HL-60 (cell line): ENCODE data around the gene SLC25A17.
"Not testable (repeated sequence)": the region's sequence is repeated elsewhere in the genome, so short reads cannot be mapped to it uniquely, and the experiment has no call there.

Experiments used
- DNase-seq, 2 experiments: peaks; one replicate each; pipeline ENCODE4 v3.0.0-alpha.2; 2010 to 2020; ENCODE audit warnings: low read depth in 1 of 2, low spot score in 1 of 2
- H3K27ac ChIP-seq: fragments of 250-450 bp; sonication (Bioruptor Pico); replicated peaks from 2 replicates; pipeline ENCODE4 v1.5.1; 2020; ENCODE audit warnings: mild to moderate bottlenecking, moderate library complexity
- H3K27me3 ChIP-seq: fragments of 250-450 bp; sonication (Bioruptor Pico); 2 replicates; pipeline ENCODE4 v1.5.1; 2021; ENCODE audit warnings: mild to moderate bottlenecking, moderate library complexity; ENCODE audit not compliant: insufficient read depth, poor library complexity, severe bottlenecking
- H3K4me3 ChIP-seq: replicated peaks from 2 replicates; pipeline ENCODE4 v1.5.1; 2011; ENCODE audit warnings: mild to moderate bottlenecking, control low read depth, low read length; ENCODE audit not compliant: insufficient read depth
- CTCF ChIP-seq: IDR thresholded peaks from one replicate; pipeline ENCODE4 v1.5.1; 2011; ENCODE audit warnings: low read length, control low read depth, inconsistent platforms; ENCODE audit not compliant: insufficient read depth
- GABPA ChIP-seq: IDR thresholded peaks from 2 replicates; pipeline ENCODE4 v1.6.1; 2012; ENCODE audit warnings: low read depth
- POLR2AphosphoS5 ChIP-seq: IDR thresholded peaks from 2 replicates; pipeline ENCODE4 v1.6.1; 2012; ENCODE audit warnings: low read depth
- SPI1 ChIP-seq: IDR thresholded peaks from 2 replicates; pipeline ENCODE4 v1.6.1; 2012; ENCODE audit warnings: low read depth, mild to moderate bottlenecking, borderline replicate concordance
- TF ChIP-seq, protein P1 (sequence below): IDR thresholded peaks from 2 replicates; pipeline ENCODE4 v1.6.1; 2012; ENCODE audit warnings: low read depth; ENCODE audit not compliant: insufficient replicate concordance

The SLC25A17 gene

DNA sequence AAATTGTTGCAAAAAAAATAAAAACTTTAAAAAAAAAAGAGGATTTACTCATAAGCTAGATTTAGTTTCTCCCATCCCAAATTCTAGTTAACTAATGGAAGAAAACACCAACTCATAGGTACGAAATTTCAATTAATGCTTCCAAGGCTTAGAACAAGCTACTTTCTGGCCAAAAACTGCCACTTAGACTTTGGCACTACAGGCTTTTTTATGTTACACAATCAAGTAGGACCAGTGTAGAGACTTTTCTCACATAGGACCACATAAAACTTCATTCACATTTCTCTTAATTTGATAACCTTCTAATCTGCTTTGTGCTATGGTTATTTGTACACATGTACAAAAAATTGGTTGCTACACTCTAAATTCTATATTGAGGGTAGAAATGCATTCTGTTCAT, 34.2 kb upstream of the SLC25A17 start:
- no peak overlapping the region for H3K27ac ChIP-seq
- no peak overlapping the region for H3K4me3 ChIP-seq
- TF ChIP-seq SPI1, result no peak
- TF ChIP-seq GABPA, result no peak
- TF ChIP-seq CTCF, result no peak
- TF ChIP-seq POLR2AphosphoS5, result no peak
- TF ChIP-seq, protein P1, sequence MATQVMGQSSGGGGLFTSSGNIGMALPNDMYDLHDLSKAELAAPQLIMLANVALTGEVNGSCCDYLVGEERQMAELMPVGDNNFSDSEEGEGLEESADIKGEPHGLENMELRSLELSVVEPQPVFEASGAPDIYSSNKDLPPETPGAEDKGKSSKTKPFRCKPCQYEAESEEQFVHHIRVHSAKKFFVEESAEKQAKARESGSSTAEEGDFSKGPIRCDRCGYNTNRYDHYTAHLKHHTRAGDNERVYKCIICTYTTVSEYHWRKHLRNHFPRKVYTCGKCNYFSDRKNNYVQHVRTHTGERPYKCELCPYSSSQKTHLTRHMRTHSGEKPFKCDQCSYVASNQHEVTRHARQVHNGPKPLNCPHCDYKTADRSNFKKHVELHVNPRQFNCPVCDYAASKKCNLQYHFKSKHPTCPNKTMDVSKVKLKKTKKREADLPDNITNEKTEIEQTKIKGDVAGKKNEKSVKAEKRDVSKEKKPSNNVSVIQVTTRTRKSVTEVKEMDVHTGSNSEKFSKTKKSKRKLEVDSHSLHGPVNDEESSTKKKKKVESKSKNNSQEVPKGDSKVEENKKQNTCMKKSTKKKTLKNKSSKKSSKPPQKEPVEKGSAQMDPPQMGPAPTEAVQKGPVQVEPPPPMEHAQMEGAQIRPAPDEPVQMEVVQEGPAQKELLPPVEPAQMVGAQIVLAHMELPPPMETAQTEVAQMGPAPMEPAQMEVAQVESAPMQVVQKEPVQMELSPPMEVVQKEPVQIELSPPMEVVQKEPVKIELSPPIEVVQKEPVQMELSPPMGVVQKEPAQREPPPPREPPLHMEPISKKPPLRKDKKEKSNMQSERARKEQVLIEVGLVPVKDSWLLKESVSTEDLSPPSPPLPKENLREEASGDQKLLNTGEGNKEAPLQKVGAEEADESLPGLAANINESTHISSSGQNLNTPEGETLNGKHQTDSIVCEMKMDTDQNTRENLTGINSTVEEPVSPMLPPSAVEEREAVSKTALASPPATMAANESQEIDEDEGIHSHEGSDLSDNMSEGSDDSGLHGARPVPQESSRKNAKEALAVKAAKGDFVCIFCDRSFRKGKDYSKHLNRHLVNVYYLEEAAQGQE, result no peak

GRCh38 chr22:40845816-40846215, 26.7 kb upstream of the SLC25A17 start:
- H3K4me3 ChIP-seq, H3K27me3 ChIP-seq, H3K27ac ChIP-seq, DNase-seq: not testable (repeated sequence)

More for the DNA sequence above, 34.2 kb upstream of the SLC25A17 start:
- no peaks in the 10 kb centered on the region for H3K27me3 ChIP-seq
- no peak for DNase-seq

- Histone ChIP-seq H3K4me3 (no peak overlapping the region), H3K27ac (no peak overlapping the region), H3K27me3 (no peaks in the 10 kb centered on the region)
- DNase-seq, result no peak
- TF ChIP-seq POLR2AphosphoS5 (no peak), GABPA (no peak), CTCF (no peak), SPI1 (no peak)
- TF ChIP-seq, protein P1, result no peak
Measured at GRCh38 chr22:40844951-40845350, 25.8 kb upstream of the SLC25A17 start.

- TF ChIP-seq SPI1 (no peak), CTCF (no peak), POLR2AphosphoS5 (no peak), GABPA (no peak)
- TF ChIP-seq, protein P1, result no peak
- no peaks in the 10 kb centered on the region for H3K27me3 ChIP-seq
- H3K4me3 ChIP-seq, result no peak overlapping the region
- no peak overlapping the region for H3K27ac ChIP-seq
- DNase-seq, result no peak
Measured at GRCh38 chr22:40838486-40838885, 19.3 kb upstream of the SLC25A17 start.
